ENCODE results near the gene DAZAP1. TPM values are rescaled to one million over a fixed set of nuclear protein-coding genes. Genes with fewer than 3 reads are reported as not detected.

DAZAP1 gene
- polyA plus RNA-seq, 3 donors from 2014 or later, result 4.3 to 10.3 (median 8.0) TPM

- Mint-ChIP-seq H3K4me1 (peaks cover 4 to 5% of the 10 kb centered on the region in 2 donors), H3K4me3 (no peak overlapping the region), H3K9me3 (peaks cover 0 to 1% (median 0%) of the 10 kb centered on the region in 6 donors), H3K27ac (no peak overlapping the region), H3K27me3 (ENCODE audit: low read depth in 3 of 3) (peaks cover 7 to 19% (median 14%) of the 10 kb centered on the region in 3 donors), H3K36me3 (no peaks in the 10 kb centered on the region)
- DNase-seq, result no peak
Measured at GRCh38 chr19:1456121-1456900, 48.9 kb downstream of the DAZAP1 start.

- Mint-ChIP-seq H3K9me3 (peaks cover 0 to 1% (median 0%) of the 10 kb centered on the region in 6 donors), H3K27me3 (ENCODE audit: low read depth in 3 of 3) (peaks cover 7 to 16% (median 13%) of the 10 kb centered on the region in 3 donors), H3K27ac (no peak overlapping the region), H3K4me3 (no peak overlapping the region), H3K4me1 (peaks cover 4 to 5% of the 10 kb centered on the region in 2 donors), H3K36me3 (no peaks in the 10 kb centered on the region)
- DNase-seq, result no peak
Measured at GRCh38 chr19:1457031-1457739, 49.8 kb downstream of the DAZAP1 start.

- DNase-seq, result no peak
- peaks cover 4 to 5% of the 10 kb centered on the region in 2 donors for H3K4me1 Mint-ChIP-seq
- H3K36me3 Mint-ChIP-seq, result no peaks in the 10 kb centered on the region
- peaks cover 0 to 1% (median 0%) of the 10 kb centered on the region in 6 donors for H3K9me3 Mint-ChIP-seq
- peaks cover 7 to 16% (median 11%) of the 10 kb centered on the region in 3 donors for H3K27me3 Mint-ChIP-seq (ENCODE audit: low read depth in 3 of 3)
- no peak overlapping the region for H3K4me3 Mint-ChIP-seq
- H3K27ac Mint-ChIP-seq, result no peak overlapping the region
Measured at GRCh38 chr19:1457892-1458291, 50.5 kb downstream of the DAZAP1 start.

- DNase-seq, result no peak
- peaks cover 0 to 1% (median 0%) of the 10 kb centered on the region in 6 donors for H3K9me3 Mint-ChIP-seq
- H3K4me3 Mint-ChIP-seq, result no peak overlapping the region
- peaks cover 7 to 16% (median 9%) of the 10 kb centered on the region in 3 donors for H3K27me3 Mint-ChIP-seq (ENCODE audit: low read depth in 3 of 3)
- no peaks in the 10 kb centered on the region for H3K36me3 Mint-ChIP-seq
- H3K4me1 Mint-ChIP-seq, result peaks cover 4 to 5% of the 10 kb centered on the region in 2 donors
- H3K27ac Mint-ChIP-seq, result no peak overlapping the region
Measured at GRCh38 chr19:1459479-1459878, 52.1 kb downstream of the DAZAP1 start.

- Mint-ChIP-seq H3K4me1 (peaks cover 4 to 5% of the 10 kb centered on the region in 2 donors), H3K9me3 (peaks cover 0 to 1% (median 0%) of the 10 kb centered on the region in 6 donors), H3K27ac (no peak overlapping the region), H3K36me3 (no peaks in the 10 kb centered on the region), H3K27me3 (ENCODE audit: low read depth in 3 of 3) (peaks cover 3 to 16% (median 9%) of the 10 kb centered on the region in 3 donors), H3K4me3 (no peak overlapping the region)
- no peak for DNase-seq
Measured at GRCh38 chr19:1460033-1460995, 52.9 kb downstream of the DAZAP1 start.

GRCh38 chr19:1461862-1462261, 54.5 kb downstream of the DAZAP1 start:
- no peak for DNase-seq
- H3K4me1 Mint-ChIP-seq, result peaks cover 0 to 1% of the 10 kb centered on the region in 2 donors
- no peak overlapping the region for H3K27ac Mint-ChIP-seq

GRCh38 chr19:1465191-1466016, 58.0 kb downstream of the DAZAP1 start:
- Mint-ChIP-seq H3K27ac (no peak overlapping the region), H3K9me3 (no peaks in the 10 kb centered on the region), H3K36me3 (no peaks in the 10 kb centered on the region), H3K4me3 (peak overlapping the region in 1 of 5 donors; percentile 59), H3K4me1 (peaks cover 0 to 4% of the 10 kb centered on the region in 2 donors), H3K27me3 (ENCODE audit: low read depth in 3 of 3) (peaks cover 2 to 17% (median 3%) of the 10 kb centered on the region in 3 donors)
- DNase-seq, result peak in 1 of 3 donors; percentile 23

More at GRCh38 chr19:1461862-1462261, 54.5 kb downstream of the DAZAP1 start:
- peaks cover 0 to 1% (median 0%) of the 10 kb centered on the region in 6 donors for H3K9me3 Mint-ChIP-seq
- H3K36me3 Mint-ChIP-seq, result no peaks in the 10 kb centered on the region
- no peak overlapping the region for H3K4me3 Mint-ChIP-seq
- H3K27me3 Mint-ChIP-seq (ENCODE audit: low read depth in 3 of 3), result peaks cover 4 to 10% (median 7%) of the 10 kb centered on the region in 3 donors

GRCh38 chr19:1466018-1466460, 58.7 kb downstream of the DAZAP1 start:
- no peaks in the 10 kb centered on the region for H3K9me3 Mint-ChIP-seq
- no peak overlapping the region for H3K4me3 Mint-ChIP-seq
- no peaks in the 10 kb centered on the region for H3K36me3 Mint-ChIP-seq
- H3K27me3 Mint-ChIP-seq (ENCODE audit: low read depth in 3 of 3), result peaks cover 2 to 18% (median 3%) of the 10 kb centered on the region in 3 donors
- H3K4me1 Mint-ChIP-seq, result peaks cover 0 to 5% of the 10 kb centered on the region in 2 donors
- no peak for DNase-seq
- no peak overlapping the region for H3K27ac Mint-ChIP-seq

GRCh38 chr19:1466461-1467214, 59.3 kb downstream of the DAZAP1 start:
- H3K27me3 Mint-ChIP-seq (ENCODE audit: low read depth in 3 of 3), result peaks cover 2 to 21% (median 3%) of the 10 kb centered on the region in 3 donors
- DNase-seq, result no peak
- H3K9me3 Mint-ChIP-seq, result no peaks in the 10 kb centered on the region
- H3K27ac Mint-ChIP-seq, result no peak overlapping the region
- H3K4me1 Mint-ChIP-seq, result peaks cover 0 to 7% of the 10 kb centered on the region in 2 donors
- no peak overlapping the region for H3K4me3 Mint-ChIP-seq
- H3K36me3 Mint-ChIP-seq, result no peaks in the 10 kb centered on the region

- Mint-ChIP-seq H3K27ac (no peak overlapping the region), H3K4me3 (no peak overlapping the region), H3K9me3 (no peaks in the 10 kb centered on the region), H3K4me1 (peaks cover 0 to 9% of the 10 kb centered on the region in 2 donors), H3K36me3 (no peaks in the 10 kb centered on the region), H3K27me3 (ENCODE audit: low read depth in 3 of 3) (peaks cover 2 to 21% (median 3%) of the 10 kb centered on the region in 3 donors)
- no peak for DNase-seq
Measured at GRCh38 chr19:1467215-1467489, 59.8 kb downstream of the DAZAP1 start.

- Mint-ChIP-seq H3K27ac (no peak overlapping the region), H3K27me3 (ENCODE audit: low read depth in 3 of 3) (peaks cover 2 to 21% (median 3%) of the 10 kb centered on the region in 3 donors), H3K4me3 (no peak overlapping the region), H3K4me1 (peaks cover 0 to 9% of the 10 kb centered on the region in 2 donors), H3K9me3 (no peaks in the 10 kb centered on the region), H3K36me3 (no peaks in the 10 kb centered on the region)
- DNase-seq, result no peak
Measured at GRCh38 chr19:1467490-1468273, 60.3 kb downstream of the DAZAP1 start.

Data from immature natural killer cell (primary cell).